Measurements from ENCODE around the gene SMYD3.

- no peak for TF ChIP-seq CTCF (conservative IDR thresholded peaks at IDR 0.05 in 1 of 2, IDR thresholded peaks at IDR 0.05 in 1 of 2; ENCODE audit: low read depth in 1 of 2, low read length in 2 of 2)
- no peak for TF ChIP-seq EZH2 (IDR thresholded peaks at IDR 0.05; ENCODE audit: low read length, missing control alignments)
These were observed 410.7 kb downstream of the SMYD3 start for GRCh38 chr1:246096356-246096755.
